ENCODE measurements around the gene GNAI3. TPM values are rescaled to one million over a fixed set of nuclear protein-coding genes. Genes with fewer than 3 reads are reported as not detected.

GNAI3 gene
- total RNA-seq, 4 donors from 2014 or later, result 5.1 to 7.2 (median 6.0) TPM

DNA sequence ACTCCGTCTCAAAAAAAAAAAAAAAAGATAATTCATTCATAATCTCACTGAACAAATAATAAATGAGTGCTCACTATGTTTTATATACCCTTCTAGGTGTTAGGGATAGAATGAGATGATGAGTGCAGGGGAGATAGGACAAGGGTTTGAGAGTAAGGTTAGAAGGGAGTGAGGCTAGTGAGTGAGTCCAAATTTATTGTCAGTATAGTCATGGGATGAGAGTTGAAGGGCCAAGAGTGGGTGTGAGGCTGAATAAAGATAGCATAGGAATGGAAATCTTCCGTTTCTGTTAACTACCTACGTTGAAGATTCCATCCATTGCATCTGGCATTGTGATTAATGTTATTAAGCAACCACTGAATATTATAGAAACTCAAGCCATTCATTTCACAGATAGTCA lies 16.8 kb downstream of the GNAI3 start:
- peaks cover 5 to 24% of the 10 kb centered on the region in 2 donors for H3K4me1 ChIP-seq
- H3K27ac ChIP-seq, result no peak overlapping the region
- H3K9me3 ChIP-seq, result no peaks in the 10 kb centered on the region
- H3K36me3 ChIP-seq, result no peaks in the 10 kb centered on the region
- 89 to 97% methylated on average over 3 of the region's 3 CpGs for WGBS, 2 donors
- DNase-seq, result no peak
- TF ChIP-seq, protein P1, sequence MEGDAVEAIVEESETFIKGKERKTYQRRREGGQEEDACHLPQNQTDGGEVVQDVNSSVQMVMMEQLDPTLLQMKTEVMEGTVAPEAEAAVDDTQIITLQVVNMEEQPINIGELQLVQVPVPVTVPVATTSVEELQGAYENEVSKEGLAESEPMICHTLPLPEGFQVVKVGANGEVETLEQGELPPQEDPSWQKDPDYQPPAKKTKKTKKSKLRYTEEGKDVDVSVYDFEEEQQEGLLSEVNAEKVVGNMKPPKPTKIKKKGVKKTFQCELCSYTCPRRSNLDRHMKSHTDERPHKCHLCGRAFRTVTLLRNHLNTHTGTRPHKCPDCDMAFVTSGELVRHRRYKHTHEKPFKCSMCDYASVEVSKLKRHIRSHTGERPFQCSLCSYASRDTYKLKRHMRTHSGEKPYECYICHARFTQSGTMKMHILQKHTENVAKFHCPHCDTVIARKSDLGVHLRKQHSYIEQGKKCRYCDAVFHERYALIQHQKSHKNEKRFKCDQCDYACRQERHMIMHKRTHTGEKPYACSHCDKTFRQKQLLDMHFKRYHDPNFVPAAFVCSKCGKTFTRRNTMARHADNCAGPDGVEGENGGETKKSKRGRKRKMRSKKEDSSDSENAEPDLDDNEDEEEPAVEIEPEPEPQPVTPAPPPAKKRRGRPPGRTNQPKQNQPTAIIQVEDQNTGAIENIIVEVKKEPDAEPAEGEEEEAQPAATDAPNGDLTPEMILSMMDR (IDR thresholded peaks at IDR 0.05), result no peak
- TF ChIP-seq POLR2A (IDR thresholded peaks at IDR 0.05), result no peak
- no peak overlapping the region for H3K4me3 ChIP-seq (replicated peaks in 1 of 3)
- no peaks in the 10 kb centered on the region for H3K27me3 ChIP-seq
- intact Hi-C loops (cut with DNase I), result no loop called here

DNA sequence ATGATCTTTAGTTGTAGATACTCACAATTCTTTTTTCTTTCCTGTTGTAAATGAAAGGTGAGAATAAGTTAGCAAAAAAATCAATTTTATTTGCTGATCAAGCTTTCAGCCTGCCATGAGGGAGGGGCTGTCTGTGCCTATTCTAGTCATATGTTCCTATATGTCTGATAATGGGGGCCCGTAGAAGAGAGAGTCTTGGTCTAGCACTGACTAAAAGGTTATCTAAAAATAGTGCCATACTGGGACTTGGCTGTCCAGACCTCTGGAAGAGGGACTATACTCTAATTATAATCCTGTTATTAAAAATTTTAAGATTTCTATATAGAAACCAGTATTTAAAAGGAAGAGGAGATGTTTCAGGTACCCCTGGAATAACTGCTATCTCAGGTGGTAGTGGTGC lies 18.6 kb downstream of the GNAI3 start:
- 90 to 93% methylated on average over 1 of the region's 1 CpG for whole genome bisulfite sequencing, 2 donors
- Histone ChIP-seq H3K4me1 (peaks cover 18 to 38% of the 10 kb centered on the region in 2 donors), H3K36me3 (no peaks in the 10 kb centered on the region), H3K27ac (no peak overlapping the region), H3K4me3 (replicated peaks in 1 of 3) (no peak overlapping the region), H3K9me3 (no peaks in the 10 kb centered on the region), H3K27me3 (no peaks in the 10 kb centered on the region)
- DNase-seq, result no peak
- TF ChIP-seq, protein P1 (IDR thresholded peaks at IDR 0.05), result no peak
- TF ChIP-seq POLR2A (IDR thresholded peaks at IDR 0.05), result no peak
- intact Hi-C loops (cut with DNase I), result no loop called here

GRCh38 chr1:109567877-109568672 lies 19.7 kb downstream of the GNAI3 start:
- DNase-seq, result no peak
- no peaks in the 10 kb centered on the region for H3K36me3 ChIP-seq
- 99% methylated on average over 4 of the region's 4 CpGs for WGBS, 2 donors
- H3K4me1 ChIP-seq, result peaks cover 18 to 37% of the 10 kb centered on the region in 2 donors
- no peak overlapping the region for H3K4me3 ChIP-seq (replicated peaks in 1 of 3)
- TF ChIP-seq, protein P1 (IDR thresholded peaks at IDR 0.05), result no peak
- no peak for TF ChIP-seq POLR2A (IDR thresholded peaks at IDR 0.05)
- H3K27ac ChIP-seq, result no peak overlapping the region
- no peaks in the 10 kb centered on the region for H3K9me3 ChIP-seq
- H3K27me3 ChIP-seq, result no peaks in the 10 kb centered on the region
- intact Hi-C loops (cut with DNase I), result no loop called here

DNA sequence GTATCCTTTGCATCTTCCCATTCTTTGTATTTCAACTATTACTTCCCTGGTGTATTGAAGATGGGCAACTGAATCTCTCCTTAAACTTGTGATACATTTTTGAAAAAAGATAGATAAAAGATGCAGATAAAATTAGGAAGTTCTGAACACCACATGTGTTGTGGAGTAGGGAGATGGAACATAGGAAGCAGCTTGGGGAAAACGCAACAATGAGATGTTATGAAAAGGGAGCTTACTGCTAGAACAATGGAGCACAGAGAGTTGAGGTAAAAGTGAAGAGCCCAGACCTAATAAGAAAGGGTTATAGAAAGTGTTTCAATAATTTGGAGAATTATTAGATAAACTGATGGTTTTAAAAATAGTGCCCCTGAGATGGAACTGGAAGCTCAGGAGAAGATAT lies 20.9 kb downstream of the GNAI3 start:
- no peak for DNase-seq
- TF ChIP-seq, protein P1 (IDR thresholded peaks at IDR 0.05), result no peak
- TF ChIP-seq POLR2A (IDR thresholded peaks at IDR 0.05), result no peak
- intact Hi-C loops (cut with DNase I), result no loop called here
- 80 to 86% methylated on average over 1 of the region's 1 CpG for WGBS, 2 donors
- H3K36me3 ChIP-seq, result no peaks in the 10 kb centered on the region
- peaks cover 18 to 26% of the 10 kb centered on the region in 2 donors for H3K4me1 ChIP-seq
- no peaks in the 10 kb centered on the region for H3K27me3 ChIP-seq
- H3K9me3 ChIP-seq, result no peaks in the 10 kb centered on the region
- no peak overlapping the region for H3K4me3 ChIP-seq (replicated peaks in 1 of 3)
- H3K27ac ChIP-seq, result peak overlapping the region in 1 of 3 donors; percentile 24

DNA sequence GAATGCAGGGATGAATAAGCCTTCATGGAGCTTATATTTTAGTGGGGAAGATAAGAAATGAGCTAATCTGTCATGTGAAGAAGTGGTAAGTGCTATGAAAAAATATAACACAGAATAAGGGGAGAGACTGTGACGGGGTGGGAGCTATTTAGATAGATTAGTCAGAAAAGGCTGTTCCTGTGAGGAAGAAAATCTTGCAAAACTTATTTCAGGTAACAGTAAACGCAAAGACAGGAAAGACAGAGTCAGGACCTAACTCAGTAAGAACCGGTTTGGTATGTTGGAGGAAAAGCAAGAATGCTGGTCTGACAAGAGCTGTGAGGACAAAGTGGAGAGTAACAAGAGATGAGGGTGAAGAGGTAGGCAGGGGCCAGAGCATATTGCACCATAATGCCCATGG lies 22.0 kb downstream of the GNAI3 start:
- WGBS, 2 donors, result 21 to 34% methylated on average over 3 of the region's 3 CpGs

More for the DNA sequence above, 22.0 kb downstream of the GNAI3 start:
- TF ChIP-seq, protein P1 (IDR thresholded peaks at IDR 0.05), result no peak
- TF ChIP-seq POLR2A (IDR thresholded peaks at IDR 0.05), result peak in 1 of 2 donors; percentile 10
- Histone ChIP-seq H3K9me3 (no peaks in the 10 kb centered on the region), H3K4me1 (peaks cover 18 to 23% of the 10 kb centered on the region in 2 donors), H3K27me3 (no peaks in the 10 kb centered on the region), H3K27ac (peak overlapping the region; percentile 24 to 67 (median 63)), H3K4me3 (replicated peaks in 1 of 3) (no peak overlapping the region), H3K36me3 (no peaks in the 10 kb centered on the region)
- intact Hi-C loops (cut with DNase I), result no loop called here
- DNase-seq, result peak; percentile 50 to 54

Measured in thyroid gland (tissue), 4 donors.